HFFc6 (cell line): ENCODE results near the gene CDC42EP4. TPM values are rescaled to one million over a fixed set of nuclear protein-coding genes. Genes with fewer than 3 reads are reported as not detected.

Experiments used
- DNase-seq: peaks from one replicate; pipeline ENCODE4 v3.0.0-alpha.2; 2018
- H3K27ac Mint-ChIP-seq: 2 replicates; pipeline ENCODE4 v1.8.0; 2020; ENCODE audit warnings: mild to moderate bottlenecking, mixed read lengths
- H3K27me3 Mint-ChIP-seq: 2 replicates; pipeline ENCODE4 v1.8.0; 2021; ENCODE audit warnings: mild to moderate bottlenecking, moderate library complexity, mixed read lengths; ENCODE audit not compliant: insufficient read depth
- H3K36me3 Mint-ChIP-seq: 2 replicates; pipeline ENCODE4 v1.8.0; 2021; ENCODE audit warnings: low read depth, mixed read lengths
- H3K4me1 Mint-ChIP-seq: 2 replicates; pipeline ENCODE4 v1.8.0; 2020; ENCODE audit warnings: low read depth, mixed read lengths
- H3K4me3 Mint-ChIP-seq: 2 replicates; pipeline ENCODE4 v1.8.0; 2020; ENCODE audit warnings: mild to moderate bottlenecking, moderate library complexity, mixed read lengths
- H3K9me3 Mint-ChIP-seq: 2 replicates; pipeline ENCODE4 v1.8.0; 2020; ENCODE audit warnings: mild to moderate bottlenecking, mixed read lengths
- total RNA-seq, 6 experiments: library from RNA; stranded (reverse); fragmentation: NEBNext Ultra II Directional; extraction: Animal tissue kit (Norgen Biotek cat#: 25700); gene quantifications; 2 replicates in 1 of 6; 3 replicates in 5 of 6; pipeline ENCODE4 v1.2.3, GENCODE V29; 2021
- TF ChIP-seq, protein P1 (sequence below): fragments of 200-600 bp; sonication (generic); IDR thresholded peaks from 2 replicates; pipeline ENCODE4 v1.5.0; 2021; ENCODE audit warnings: antibody characterized with exemption, mild to moderate bottlenecking

Gene CDC42EP4
- total RNA-seq, 6 experiments from 2014 or later, result 18.1 to 27.8 (median 25.9) TPM

- Mint-ChIP-seq H3K27ac (no peak overlapping the region), H3K4me1 (peaks cover 10% of the 10 kb centered on the region), H3K4me3 (no peak overlapping the region), H3K9me3 (no peaks in the 10 kb centered on the region), H3K27me3 (peaks cover 23% of the 10 kb centered on the region), H3K36me3 (no peaks in the 10 kb centered on the region)
- no peak for DNase-seq
- TF ChIP-seq, protein P1, sequence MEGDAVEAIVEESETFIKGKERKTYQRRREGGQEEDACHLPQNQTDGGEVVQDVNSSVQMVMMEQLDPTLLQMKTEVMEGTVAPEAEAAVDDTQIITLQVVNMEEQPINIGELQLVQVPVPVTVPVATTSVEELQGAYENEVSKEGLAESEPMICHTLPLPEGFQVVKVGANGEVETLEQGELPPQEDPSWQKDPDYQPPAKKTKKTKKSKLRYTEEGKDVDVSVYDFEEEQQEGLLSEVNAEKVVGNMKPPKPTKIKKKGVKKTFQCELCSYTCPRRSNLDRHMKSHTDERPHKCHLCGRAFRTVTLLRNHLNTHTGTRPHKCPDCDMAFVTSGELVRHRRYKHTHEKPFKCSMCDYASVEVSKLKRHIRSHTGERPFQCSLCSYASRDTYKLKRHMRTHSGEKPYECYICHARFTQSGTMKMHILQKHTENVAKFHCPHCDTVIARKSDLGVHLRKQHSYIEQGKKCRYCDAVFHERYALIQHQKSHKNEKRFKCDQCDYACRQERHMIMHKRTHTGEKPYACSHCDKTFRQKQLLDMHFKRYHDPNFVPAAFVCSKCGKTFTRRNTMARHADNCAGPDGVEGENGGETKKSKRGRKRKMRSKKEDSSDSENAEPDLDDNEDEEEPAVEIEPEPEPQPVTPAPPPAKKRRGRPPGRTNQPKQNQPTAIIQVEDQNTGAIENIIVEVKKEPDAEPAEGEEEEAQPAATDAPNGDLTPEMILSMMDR, result no peak
These were observed 46.2 kb upstream of the CDC42EP4 start for GRCh38 chr17:73357981-73358380.

DNA sequence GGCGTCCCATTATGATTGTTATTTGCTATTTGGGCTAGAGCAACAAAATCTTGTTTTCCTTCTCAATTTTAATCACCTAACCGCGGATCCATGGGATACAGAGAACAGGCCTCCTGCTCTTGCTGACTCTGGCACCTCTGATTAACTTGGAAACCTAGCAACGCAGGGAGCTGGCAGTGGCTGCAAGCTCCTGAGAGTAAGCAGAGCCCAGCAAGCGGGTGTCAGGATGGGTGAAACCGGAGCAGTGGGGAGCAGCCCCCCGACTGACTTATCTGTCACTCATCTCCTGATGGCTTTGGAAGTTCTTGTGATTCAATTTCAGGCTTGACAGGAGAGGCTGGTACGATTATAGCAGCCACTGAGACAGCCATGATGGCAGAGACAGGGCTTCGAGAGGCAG lies 45.5 kb upstream of the CDC42EP4 start:
- no peak overlapping the region for H3K4me3 Mint-ChIP-seq
- H3K4me1 Mint-ChIP-seq, result peaks cover 10% of the 10 kb centered on the region
- H3K27ac Mint-ChIP-seq, result no peak overlapping the region
- TF ChIP-seq, protein P1, result no peak
- DNase-seq, result no peak
- H3K9me3 Mint-ChIP-seq, result no peaks in the 10 kb centered on the region
- peaks cover 16% of the 10 kb centered on the region for H3K27me3 Mint-ChIP-seq
- H3K36me3 Mint-ChIP-seq, result no peaks in the 10 kb centered on the region

DNA sequence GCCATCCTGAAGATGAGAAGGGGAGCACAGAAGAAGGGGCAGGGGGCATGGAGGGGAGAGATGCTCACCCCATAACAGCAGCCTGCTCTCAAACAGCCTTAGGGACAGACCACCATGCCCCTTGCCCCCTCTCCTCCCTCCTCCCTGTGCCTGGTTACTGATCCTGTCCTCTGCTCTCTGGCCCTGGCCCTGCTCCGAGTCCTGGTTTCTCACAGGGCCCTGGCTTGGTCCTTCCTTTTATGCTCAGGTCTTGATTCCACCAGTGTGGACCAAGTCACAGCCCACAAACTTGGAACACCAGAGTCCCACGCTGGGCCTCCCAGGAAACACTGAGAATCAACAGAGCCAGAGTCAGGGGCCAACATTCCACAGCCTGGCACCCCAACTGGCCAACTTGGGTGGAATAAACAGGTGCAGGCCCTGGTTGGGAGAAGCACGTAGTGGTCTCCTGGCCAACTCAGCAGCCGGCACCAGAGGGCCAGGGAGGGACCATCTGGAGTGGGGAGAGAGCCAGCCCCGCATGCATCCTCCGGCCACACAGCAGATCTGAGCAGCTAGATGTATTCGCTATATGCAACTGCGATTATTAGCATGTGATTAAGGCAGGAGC lies 44.9 kb upstream of the CDC42EP4 start:
- no peaks in the 10 kb centered on the region for H3K36me3 Mint-ChIP-seq
- H3K9me3 Mint-ChIP-seq, result no peaks in the 10 kb centered on the region
- DNase-seq, result no peak

GRCh38 chr17:73354423-73355284 lies 42.9 kb upstream of the CDC42EP4 start:
- DNase-seq, result no peak
- no peak overlapping the region for H3K27ac Mint-ChIP-seq
- H3K4me3 Mint-ChIP-seq, result no peak overlapping the region
- H3K9me3 Mint-ChIP-seq, result no peaks in the 10 kb centered on the region
- H3K27me3 Mint-ChIP-seq, result peaks cover 16% of the 10 kb centered on the region
- no peaks in the 10 kb centered on the region for H3K36me3 Mint-ChIP-seq
- TF ChIP-seq, protein P1, result no peak
- H3K4me1 Mint-ChIP-seq, result peaks cover 10% of the 10 kb centered on the region

More for the DNA sequence above, 44.9 kb upstream of the CDC42EP4 start:
- Mint-ChIP-seq H3K4me1 (peaks cover 10% of the 10 kb centered on the region), H3K27ac (no peak overlapping the region), H3K27me3 (peaks cover 14% of the 10 kb centered on the region), H3K4me3 (no peak overlapping the region)
- TF ChIP-seq, protein P1, result no peak

DNA sequence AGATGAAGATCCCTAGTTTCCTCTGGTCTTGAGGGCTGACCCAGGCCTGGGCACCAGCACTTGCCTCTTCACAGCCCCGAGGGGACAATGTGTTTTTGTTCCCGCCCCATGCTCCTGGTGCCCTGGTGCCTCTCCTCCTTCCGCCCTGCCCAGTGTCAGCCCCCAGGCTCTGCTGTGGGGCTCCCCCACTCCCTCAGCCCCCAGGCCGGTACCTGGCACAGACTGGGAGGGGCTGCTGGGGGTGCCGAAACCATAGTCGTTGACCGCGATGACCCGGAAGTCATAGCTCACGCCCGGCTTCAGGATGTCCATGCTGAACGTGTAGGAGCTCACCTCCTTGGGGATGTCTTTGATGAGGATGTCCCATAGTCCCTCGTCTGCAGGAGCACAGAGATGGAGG lies 40.5 kb upstream of the CDC42EP4 start:
- Mint-ChIP-seq H3K4me3 (no peak overlapping the region), H3K4me1 (peaks cover 10% of the 10 kb centered on the region), H3K27ac (no peak overlapping the region), H3K9me3 (no peaks in the 10 kb centered on the region), H3K27me3 (peaks cover 8% of the 10 kb centered on the region), H3K36me3 (no peaks in the 10 kb centered on the region)
- no peak for DNase-seq
- TF ChIP-seq, protein P1, result no peak
